NB4 (cell line): Measurements from ENCODE around the gene ARL10.

Experiments used
- MYC ChIP-seq: IDR thresholded peaks from 2 replicates; pipeline ENCODE4 v1.6.1; 2011; ENCODE audit warnings: low read depth, low read length
- POLR2A ChIP-seq: IDR thresholded peaks from 2 replicates; pipeline ENCODE4 v1.6.1; 2011; ENCODE audit warnings: mild to moderate bottlenecking; ENCODE audit not compliant: insufficient read length; ENCODE audit errors: extremely low read depth
- TF ChIP-seq, protein P1 (sequence below): IDR thresholded peaks from one replicate; pipeline ENCODE4 v1.5.1; 2012; ENCODE audit warnings: low read depth, low read length
- TF ChIP-seq, protein P2 (sequence below): IDR thresholded peaks from 2 replicates; pipeline ENCODE4 v1.6.1; 2011; ENCODE audit warnings: low read depth, low read length

DNA sequence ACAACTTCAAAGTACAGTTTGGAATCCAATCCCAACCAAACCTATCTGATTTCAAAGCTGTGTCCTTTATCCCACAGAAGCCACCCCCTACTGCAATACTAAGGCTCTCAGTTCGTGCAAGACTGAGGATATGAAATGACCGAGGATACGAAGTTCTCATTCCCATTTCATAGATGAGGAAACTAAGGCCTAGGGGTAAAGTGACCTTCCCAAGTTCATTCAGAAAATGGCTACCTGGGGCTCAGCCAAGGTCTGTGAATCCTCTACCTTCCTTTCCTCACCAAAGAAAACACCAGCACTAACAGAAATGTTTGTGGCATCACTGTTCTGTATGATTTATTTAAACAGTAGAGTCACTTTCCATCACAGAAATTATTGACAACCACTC is 9.1 kb upstream of the ARL10 start:
- TF ChIP-seq, protein P1, sequence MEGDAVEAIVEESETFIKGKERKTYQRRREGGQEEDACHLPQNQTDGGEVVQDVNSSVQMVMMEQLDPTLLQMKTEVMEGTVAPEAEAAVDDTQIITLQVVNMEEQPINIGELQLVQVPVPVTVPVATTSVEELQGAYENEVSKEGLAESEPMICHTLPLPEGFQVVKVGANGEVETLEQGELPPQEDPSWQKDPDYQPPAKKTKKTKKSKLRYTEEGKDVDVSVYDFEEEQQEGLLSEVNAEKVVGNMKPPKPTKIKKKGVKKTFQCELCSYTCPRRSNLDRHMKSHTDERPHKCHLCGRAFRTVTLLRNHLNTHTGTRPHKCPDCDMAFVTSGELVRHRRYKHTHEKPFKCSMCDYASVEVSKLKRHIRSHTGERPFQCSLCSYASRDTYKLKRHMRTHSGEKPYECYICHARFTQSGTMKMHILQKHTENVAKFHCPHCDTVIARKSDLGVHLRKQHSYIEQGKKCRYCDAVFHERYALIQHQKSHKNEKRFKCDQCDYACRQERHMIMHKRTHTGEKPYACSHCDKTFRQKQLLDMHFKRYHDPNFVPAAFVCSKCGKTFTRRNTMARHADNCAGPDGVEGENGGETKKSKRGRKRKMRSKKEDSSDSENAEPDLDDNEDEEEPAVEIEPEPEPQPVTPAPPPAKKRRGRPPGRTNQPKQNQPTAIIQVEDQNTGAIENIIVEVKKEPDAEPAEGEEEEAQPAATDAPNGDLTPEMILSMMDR = no peak
- TF ChIP-seq POLR2A (no peak), MYC (no peak)
- TF ChIP-seq, protein P2, sequence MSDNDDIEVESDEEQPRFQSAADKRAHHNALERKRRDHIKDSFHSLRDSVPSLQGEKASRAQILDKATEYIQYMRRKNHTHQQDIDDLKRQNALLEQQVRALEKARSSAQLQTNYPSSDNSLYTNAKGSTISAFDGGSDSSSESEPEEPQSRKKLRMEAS = no peak
